OCI-LY3 (cell line): ENCODE measurements around the gene TPCN1.

Experiments used
- CTCF ChIP-seq: fragments of 200-600, 300-600 bp; sonication (generic); IDR thresholded peaks from 2 replicates; pipeline ENCODE4 v1.5.1; 2014; ENCODE audit warnings: antibody characterized with exemption, low read length, low read depth
- EZH2phosphoT487 ChIP-seq: fragments of 200-600 bp; shearing (Covaris generic); IDR thresholded peaks from 2 replicates; pipeline ENCODE4 v1.6.1; 2018; ENCODE audit warnings: antibody characterized with exemption, mixed run types, low read depth

- TF ChIP-seq CTCF (no peak), EZH2phosphoT487 (no peak)
These were observed 51.9 kb downstream of the TPCN1 start for GRCh38 chr12:113273053-113273725.
